DMS 273 (cell line): ENCODE results near the gene DYNLT1.
"Not testable (repeated sequence)": the region's sequence is repeated elsewhere in the genome, so short reads cannot be mapped to it uniquely, and the experiment has no call there.

Experiments
- DNase-seq: peaks from one replicate; lab custom pipeline; 2025; ENCODE audit not compliant: unreplicated experiment; lab: John Stamatoyannopoulos, UW

The DYNLT1 gene

DNA sequence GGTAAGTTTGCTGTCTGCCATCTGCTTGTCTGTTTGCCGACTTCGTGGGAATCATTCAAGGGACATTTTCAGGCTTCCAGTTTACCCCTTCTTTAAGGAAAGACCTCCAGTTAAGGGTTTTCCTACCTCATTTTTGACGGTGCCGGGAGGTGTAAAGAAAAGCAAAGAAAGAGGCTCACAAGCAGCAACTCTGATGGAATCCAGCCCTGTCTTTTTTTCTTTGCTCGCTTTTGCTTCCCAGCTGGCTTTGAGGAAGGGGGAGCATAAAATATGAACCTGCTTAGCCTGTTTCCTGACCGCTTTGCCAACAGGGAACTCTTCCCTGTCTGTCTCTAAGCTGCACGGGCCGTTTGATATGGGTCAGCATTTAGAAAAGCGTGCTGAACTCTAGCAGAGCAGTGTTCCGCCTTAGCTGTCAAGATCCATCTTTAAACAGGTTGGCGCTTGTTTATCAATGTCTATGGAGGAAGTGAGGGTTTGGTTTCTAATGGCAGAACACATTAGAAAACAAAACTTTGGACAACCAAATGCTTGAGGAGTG lies 19.2 kb upstream of the DYNLT1 start:
- DNase-seq: no peak

DNA sequence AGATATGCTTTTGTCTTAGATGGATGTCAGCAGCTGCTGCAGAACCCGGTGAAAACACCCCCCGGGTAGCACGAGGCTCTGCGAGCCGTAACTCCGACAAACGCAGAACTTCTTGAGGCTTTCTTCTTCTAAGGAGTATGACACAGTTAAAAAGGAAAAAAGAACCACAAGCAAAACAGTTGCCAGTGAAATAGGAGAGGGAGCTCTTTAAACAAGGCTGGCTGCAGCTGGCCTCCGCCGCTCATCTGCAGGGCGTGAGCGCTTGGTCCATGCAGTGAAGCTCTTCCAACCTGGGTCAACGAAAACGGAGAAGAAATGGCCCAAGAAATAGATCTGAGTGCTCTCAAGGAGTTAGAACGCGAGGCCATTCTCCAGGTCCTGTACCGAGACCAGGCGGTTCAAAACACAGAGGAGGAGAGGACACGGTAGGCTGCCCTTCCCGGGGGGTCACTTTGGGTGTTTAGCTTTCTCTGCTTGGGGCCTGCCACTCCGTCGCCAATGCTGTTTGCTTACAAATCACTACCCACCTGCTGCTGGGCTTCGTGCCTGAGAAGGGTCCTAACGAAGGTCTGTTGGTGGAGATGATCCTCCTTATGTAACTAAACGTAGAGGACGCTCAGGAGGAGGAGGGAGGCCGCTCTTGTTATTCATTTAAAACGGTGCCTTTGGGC lies 18.5 kb upstream of the DYNLT1 start:
- DNase-seq: peak; percentile 23

DNA sequence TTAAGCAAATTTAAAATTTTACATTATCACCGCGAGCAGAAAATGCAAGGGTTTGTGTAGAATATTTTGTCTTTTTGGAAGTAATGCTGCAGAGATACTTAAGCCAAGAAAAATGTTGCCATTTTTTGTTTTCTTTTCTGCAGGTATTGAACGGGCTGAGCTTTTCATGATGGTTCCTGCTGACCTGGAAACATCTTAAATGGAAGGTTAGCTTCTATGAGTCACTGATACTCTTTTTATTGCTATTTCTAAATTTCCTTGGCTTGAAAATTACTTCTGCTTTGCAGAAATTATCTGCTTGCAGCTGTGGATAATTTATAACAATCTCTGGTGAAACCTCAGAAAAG lies 18.0 kb upstream of the DYNLT1 start:
- no peak for DNase-seq

DNA sequence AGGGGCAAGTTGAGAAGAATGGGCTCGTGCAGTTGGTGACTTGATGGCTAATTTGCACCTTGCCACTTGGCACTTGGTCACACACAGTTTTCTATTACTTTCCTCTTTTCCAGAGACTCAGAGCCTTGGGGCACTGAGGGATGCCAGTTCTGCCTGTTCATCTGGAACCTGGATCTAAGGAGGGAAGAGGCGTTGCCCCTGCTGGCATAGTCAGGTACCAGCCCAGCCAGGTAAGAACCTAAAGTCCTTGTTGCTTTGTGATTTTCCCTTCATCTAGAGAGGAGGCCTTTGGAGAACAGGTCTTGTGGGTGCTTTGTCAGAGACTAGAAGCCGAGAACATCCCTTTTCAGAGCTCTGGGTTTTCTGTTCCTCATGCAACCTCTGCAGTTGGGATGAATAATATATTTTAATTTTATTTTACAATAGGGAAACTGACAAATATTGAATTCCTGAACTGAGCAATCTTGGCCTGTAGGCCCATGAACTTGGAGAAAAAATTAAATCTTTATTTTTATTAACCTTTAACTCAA lies 16.7 kb upstream of the DYNLT1 start:
- no peak for DNase-seq

DNA sequence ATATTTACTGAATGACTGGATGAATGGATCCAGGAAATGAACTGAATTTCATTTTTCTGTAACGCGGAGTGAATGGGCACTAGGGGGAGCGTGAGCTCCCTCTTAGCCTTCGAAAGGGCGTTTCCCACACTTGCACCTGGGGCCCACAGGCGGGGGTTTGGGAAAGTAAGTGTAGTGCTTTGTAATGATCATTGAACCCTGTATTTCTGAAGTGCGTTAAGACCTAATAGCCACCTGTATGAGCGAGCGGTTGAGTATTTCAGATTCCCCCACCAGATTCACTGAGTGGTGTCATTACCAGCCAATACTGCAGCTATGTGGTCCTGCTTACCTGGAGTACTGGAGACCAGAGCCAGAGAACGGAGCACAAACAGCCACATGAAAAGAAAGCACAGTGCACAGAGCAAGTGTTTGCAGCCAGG lies 15.8 kb upstream of the DYNLT1 start:
- DNase-seq: peak; percentile 60

DNA sequence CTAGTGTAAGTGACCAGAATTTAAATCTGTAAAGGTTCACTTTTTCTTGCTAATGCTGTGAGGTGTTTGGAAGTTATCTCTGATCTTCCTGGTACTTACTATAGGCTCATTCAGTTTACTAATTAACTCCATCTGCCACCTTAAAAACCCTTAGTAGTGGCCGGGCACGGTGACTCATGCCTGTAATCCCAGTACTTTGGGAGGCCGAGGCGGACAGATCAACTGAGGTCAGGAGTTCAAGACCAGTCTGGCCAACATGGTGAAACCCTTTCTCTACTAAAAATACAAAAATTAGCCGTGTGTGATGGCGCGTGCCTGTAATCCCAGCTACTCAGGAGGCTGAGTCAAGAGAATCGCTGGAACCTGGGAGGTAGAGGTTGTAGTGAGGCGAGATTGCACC lies 12.4 kb upstream of the DYNLT1 start:
- DNase-seq: peak; percentile 50

DNA sequence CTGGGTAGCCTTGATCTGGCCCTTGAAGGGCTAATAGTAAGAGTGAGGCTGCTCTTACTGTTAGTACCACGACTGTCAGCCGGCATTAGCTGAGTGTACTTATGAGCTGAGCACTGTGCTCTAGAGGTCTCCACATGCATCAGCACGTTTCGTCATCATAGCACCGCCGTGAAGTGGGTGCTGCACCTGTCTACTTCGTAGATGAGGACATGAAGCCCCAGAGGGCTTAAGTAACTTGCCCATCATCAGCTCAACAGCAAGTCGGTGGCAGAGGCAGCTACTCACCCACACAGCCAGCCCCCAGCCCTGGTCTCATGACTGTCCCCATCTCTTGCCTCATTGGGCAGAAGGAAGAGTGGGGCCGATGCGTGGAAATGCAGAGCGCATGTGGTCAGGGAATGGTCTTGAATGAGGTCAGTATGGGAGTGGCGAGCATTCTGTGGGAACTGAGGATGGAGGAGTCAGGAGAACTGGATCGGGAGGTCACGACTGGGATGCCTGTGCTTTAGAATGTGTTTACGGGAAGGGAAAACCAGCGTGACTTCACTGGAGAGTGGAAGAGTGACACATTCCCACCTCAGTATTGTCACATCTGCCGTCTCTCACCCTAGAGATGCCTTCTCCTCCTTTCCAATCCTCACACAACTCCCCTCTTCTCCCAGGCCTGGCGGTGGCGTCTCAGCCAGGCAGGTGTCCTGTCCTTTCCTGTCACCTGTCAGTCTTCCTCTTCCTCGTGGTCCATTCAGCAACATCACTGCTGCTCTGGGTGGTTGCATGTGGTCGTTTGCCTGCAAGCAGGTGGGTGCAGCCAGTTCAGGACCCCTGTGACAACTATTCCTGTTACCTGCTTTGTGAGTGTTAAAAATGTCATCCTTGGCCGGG lies 11.3 kb upstream of the DYNLT1 start:
- no peak for DNase-seq

DNA sequence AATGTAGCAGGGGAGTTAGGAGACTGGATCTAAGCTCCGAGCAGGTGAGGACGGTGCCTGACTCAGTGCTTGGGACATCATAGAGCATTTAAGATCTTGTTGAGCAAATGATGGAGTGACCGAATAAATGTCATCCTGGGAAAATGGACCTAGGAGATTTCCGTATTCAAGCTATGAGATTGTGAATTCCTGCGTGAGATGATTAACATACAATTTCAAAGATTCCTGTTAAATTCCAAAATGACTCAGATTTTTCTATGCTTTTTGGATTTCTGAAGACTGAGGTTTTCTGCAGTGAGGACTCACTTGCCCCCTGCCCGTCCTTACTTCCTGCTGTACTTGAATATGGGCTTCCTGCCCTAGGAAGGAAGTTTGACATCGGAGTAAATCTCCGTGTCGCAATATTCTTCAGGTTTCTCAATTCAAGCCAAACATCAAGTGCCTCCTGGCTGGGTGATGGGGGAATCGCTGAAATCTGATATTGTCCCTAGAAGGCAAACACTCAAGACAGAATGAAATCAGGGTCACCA lies 10.5 kb upstream of the DYNLT1 start:
- peak; percentile 20 for DNase-seq

DNA sequence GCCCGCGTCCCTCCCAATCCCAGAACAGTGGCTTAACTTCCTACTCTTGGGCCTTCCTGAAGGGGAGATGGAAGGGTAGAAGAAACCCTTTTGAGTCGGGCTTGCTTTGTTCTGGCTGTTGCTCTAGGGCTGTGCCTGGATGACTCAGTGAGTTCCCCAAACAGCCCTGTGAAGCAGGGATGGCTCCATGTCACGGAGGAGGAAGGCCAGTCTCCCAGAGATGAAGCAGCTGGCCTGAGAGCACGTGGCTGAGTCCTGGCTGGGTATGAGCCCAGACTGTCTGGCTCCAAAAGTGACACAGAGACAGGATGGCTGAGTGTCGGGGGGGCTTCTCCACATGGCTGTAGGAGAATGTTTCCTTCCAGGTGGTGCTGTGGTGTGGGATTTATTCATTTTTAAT lies 10.0 kb upstream of the DYNLT1 start:
- peak; percentile 70 for DNase-seq

DNA sequence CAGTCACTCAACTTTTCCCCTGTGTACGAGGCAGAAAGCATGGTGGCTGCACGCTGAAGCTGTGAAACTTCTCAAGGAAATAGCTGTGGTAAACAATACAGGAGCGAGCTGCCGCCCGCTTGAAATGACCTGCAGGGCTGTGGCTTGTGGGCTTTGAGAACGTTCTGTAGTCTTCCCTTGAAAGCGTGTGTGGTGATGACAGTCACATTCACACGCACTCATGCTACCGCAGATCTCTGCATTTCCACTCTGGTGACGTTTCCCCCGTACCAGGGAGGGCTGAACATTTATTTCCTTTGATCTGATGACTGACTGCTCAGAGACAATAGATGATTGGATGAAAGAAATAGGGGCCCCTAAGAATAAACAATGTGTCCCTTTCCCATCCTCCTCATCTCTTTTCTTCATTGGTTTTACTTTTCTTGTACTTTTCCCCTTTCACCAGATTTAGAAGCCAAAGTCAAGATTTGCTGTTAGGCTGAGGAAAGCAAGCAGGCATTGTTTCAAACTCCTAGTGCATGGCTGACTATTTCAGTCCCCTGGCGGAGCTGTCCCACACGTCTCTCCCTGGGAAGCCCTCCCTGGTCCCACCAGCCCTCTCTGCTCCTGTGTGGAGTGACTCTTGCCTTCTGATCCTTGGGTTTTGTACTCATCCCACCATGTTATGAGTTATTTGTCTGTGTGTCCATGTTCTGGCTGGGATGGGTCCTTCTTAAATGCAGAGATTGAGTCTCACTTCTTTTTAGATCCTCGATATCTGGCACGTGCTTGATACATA lies 9.2 kb upstream of the DYNLT1 start:
- DNase-seq: no peak

DNA sequence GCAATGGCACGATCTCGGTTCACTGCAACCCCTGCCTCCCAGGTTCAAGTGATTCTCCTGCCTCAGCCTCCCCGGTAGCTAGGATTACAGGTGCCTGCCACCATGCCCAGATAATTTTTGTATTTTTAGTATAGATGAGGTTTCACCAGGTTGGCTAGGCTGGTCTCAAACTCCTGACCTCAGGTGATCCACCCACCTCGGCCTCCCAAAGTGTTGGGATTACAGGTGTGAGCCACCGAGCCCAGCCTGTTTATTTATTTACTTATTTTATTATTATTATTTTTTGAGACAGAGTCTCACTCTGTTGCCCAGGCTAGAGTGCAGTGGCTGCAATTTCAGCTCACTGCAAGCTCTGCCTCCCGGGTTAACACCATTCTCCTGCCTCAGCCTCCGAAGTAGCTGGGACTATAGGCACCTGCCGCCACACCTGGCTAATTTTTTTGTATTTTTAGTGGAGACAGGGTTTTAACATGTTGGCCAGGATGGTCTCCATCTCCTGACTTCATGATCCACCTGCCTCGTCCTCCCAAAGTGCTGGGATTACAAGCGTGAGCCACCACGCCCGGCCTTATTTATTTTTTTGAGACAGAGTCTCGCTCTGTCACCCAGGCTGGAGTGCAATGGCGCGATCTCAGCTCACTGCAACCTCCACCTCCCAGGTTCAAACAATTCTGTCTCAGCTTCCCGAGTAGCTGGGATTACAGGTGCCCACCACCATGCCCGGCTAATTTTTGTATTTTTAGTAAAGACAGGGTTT lies 7.6 kb upstream of the DYNLT1 start:
- not testable (repeated sequence) for DNase-seq

DNA sequence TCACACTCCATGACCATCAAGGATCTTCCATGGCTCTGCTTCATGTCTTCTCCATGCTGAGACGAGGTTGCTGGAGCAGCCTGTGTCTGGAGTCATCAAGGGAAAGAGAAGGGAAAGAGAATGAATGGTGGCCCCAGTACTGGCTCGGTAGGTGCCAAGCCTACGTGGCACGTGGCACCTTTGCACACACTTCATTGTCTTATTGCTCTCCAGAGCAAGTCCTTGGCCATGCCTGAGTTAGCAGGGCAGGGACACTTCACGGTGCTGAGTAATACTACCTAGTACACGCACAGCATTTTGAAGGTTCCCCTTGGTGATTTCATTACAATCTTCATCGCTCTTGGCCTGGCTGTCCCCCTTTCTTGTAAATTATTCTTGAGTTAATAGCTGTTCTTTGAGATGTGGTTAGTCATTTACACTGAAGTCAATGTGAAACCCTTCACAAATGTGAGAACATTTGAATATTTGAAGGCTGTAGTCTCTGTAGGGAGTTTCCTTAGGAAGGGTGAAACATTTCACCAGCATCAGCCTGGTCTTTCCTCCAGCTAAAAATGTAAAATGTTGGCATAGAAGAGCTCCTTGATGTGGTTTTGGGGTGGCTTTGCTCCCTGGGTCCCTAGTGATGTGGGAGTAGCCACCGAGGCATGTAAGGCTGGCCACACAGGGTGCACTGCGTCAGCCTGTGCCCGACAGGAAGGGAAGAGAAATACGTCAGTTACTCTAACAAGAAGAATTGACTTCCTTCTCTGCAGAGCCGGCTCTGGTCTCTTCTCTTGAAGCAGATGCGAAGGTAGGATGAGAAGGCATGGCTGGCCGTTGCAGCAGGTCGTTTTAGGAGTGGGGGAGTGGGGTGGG lies 5.0 kb upstream of the DYNLT1 start, which contains the start of gene SYTL3:
TSS of gene SYTL3 (plus strand) at position 766 of the 855 bp plus-strand sequence. CDS start 13,215 bp downstream, outside the sequence.
- DNase-seq: no peak

DNA sequence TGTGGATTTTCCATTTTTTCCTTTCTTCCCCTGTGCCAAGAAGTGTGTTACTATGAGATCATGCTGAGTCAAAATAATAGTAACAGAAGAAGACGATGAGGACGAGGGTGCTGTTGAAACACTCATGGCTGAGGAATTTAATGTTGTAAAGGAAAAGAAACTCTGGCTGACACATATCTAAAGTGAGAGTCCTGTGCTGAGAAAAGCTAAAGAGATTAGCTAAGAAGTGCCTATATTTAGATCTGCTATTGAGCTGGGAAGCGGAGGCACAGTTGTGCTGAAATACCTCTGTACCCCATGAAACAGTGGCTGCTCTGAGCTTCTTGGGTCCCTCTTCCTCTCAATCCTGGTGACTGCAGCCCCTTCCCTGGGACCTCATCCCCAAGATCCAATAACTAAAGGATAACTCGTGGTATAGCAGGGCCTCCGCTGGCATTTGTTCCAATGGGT lies 4.2 kb upstream of the DYNLT1 start:
- DNase-seq: no peak

DNA sequence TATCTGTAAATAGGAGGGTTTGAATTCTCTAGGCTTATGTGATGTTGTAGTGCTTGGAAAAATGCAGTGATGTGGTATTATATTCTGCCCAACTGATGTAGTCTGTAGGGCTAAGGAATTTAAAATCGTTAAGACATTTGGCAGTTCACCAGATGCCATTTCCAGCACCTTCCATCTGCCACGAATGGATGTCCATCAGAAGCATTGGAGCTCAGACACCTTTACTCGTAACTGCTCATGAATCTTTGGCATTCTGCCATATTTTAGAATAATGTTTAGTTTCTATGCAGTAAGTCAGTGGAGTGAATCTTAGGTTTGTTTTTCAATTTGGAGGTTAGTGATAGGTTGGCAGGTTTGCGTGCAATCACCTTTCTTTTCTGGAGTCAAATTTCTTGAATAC lies 3.0 kb upstream of the DYNLT1 start:
- peak; percentile 59 for DNase-seq

DNA sequence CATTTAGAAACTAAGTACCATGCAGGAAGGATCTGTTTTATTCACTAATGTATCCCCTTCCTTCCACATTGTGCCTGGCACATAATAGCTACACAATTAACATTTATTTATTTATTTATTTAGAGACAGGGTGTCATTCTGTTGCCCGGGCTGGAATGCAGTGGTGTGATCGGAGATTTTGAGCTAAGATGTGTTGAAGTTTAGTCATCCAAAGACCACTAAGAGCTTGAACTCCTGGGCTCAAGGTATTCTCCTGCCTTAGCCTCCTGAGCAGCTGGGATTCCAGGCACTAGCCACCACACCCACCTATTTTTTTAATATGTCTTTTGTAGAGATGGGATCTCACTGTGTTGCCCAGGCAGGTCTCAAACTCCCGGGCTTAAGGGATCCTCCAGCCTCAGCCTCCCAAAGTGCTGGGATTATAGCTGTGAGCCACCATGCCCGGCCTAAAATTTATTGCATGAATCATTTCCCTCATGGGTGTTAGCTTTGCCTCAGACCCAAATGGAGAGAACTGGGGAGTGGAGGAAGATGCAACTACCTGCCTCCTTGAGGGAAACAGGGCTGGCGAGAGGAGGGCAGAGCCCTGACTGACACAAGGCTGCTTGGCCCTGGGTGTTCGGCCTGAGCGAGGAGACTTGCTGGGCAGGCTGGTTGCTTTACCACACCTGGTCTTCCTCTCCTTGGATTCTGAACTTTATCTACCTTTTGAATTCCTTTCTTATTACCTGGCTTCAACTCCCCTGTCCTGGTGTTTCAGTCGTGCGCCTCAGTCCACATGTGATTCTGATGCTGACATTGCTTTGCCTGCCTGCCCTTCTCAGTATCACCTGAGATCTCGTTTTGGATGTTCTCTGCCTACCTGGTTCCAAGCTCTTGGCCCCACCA lies 1.7 kb upstream of the DYNLT1 start:
- no peak for DNase-seq

DNA sequence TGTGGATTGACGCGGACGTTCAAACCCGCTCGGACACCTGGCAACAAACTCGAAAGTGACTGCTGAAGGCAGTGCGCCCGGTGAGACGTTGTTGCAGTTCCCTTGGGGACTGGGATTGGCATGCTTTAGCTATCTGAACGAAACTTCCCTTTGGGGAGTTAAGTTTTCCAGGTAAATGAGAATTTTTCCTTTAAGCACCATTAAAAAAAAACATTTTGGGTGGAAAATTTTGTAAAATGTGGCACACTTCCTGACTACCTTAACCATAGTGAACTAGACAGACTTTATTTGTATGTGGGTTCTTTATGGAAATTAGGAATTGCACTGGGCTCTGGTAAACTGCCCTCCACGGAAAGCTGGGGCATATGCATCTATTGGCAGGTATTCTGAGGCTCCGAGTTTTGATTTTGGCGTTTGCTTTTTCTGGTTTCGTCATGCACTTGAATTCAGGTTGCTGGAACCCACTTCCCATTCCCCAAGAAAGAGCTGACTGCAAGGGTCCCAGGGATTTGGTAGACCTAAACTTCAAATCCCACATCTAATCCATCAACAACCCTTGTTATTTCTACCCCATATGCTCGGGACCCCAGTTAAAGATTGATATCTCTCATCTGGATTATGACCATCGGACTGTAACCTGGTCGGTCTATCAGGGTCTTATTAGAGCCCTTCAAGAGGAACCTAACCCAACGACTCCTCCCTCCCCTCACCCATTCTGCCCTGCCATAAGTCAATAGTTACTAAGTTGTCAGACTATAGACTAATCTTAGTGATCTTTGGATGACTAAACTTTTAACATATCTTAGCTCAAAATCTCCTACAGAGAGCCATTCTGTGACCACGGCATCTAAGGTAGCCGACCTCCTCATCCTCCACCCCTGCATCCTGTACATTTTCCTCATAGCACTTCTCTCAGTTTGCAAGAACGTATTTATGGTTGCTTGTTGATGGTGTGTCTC lies 800 bp upstream of the DYNLT1 start:
- DNase-seq: peak; percentile 52

DNA sequence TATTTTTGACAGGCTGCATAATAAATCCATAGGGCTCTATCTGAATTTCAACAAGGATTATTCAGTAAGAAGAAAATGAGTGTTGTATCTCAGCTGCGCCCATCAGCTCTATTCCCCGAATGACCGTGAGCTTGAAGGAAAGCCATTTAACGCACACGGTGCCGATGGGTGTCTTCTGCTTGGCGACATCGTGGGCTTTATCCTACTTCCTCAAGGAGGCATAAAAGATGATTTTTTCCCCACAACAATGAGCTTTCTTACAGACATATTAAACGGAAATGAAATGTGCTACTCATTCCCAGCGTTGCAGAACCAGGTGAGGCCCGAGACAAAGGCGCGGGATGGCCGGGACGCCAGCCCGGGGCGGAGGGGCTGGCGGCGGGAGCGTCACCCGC lies 710 bp downstream of the DYNLT1 start:
- peak; percentile 60 for DNase-seq
